Posterior cingulate gyrus (tissue), 11 donors: ENCODE results near the gene DNMBP.
"Not testable (repeated sequence)": the region's sequence is repeated elsewhere in the genome, so short reads cannot be mapped to it uniquely, and the experiment has no call there.

Source experiments
- DNase-seq, 10 donors: peaks; one replicate each; pipeline versions ENCODE4 v3.0.0 to v3.0.0-alpha.2; 2020 to 2021; ENCODE audit warnings: mixed read lengths in 3 of 10
- intact Hi-C: fragments of 100-400 bp; cut with DNase I; formaldehyde crosslinking; loops from one replicate; pipeline ENCODE4 v1.15.1; 2023

The DNMBP gene

GRCh38 chr10:99921948-99922347 is 87.8 kb downstream of the DNMBP start:
- DNase-seq, result no peak
- intact Hi-C loops, result no loop called here

- intact Hi-C loops, result no loop called here
Measured at GRCh38 chr10:99920901-99921300, 88.8 kb downstream of the DNMBP start.

GRCh38 chr10:99920486-99920885 is 89.3 kb downstream of the DNMBP start:
- intact Hi-C loops, result no loop called here
- no peak for DNase-seq

More at GRCh38 chr10:99920901-99921300, 88.8 kb downstream of the DNMBP start:
- DNase-seq, result no peak

DNA sequence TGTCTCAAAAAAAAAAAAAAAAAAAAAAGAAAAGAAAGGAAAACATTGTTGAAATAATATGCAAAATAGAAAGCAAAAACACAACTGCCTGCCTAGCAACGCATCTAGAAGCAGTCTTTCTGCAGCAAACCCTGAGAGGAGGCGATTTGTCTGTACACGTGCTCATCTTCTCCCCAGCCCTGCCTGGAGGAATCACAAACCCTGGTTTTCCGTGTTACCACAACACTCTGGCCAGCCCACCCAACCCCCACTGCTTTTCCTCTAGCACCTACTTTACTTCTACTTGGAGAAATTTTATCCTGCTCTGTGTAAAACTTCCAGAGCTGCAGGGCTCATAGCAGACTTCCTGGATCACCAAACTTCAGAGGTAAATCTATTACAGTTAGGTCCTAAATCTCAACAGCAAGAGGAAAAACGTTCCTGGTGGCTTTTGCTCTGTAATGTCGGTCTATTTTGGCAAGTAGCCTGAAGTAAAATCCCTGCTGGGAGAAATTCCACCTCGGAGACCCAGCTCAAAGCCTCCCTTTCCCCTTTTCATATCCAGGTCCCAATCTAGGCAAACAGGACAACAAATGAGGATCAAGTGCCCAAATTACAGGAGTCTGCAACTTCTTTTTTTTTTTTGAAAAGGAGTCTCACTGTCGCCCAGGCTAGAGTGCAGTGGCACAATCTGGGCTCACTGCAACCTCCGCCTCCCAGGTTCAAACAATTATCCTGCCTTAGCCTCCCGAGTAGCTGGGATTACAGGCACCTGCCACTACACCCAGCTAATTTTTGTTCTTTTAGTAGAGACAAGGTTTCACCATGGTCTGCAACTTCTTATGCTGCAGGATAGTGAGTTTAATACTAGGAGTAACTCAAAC is 91.6 kb downstream of the DNMBP start:
- DNase-seq, result peak in 1 of 10 donors; percentile 10
- intact Hi-C loops, result no loop called here

DNA sequence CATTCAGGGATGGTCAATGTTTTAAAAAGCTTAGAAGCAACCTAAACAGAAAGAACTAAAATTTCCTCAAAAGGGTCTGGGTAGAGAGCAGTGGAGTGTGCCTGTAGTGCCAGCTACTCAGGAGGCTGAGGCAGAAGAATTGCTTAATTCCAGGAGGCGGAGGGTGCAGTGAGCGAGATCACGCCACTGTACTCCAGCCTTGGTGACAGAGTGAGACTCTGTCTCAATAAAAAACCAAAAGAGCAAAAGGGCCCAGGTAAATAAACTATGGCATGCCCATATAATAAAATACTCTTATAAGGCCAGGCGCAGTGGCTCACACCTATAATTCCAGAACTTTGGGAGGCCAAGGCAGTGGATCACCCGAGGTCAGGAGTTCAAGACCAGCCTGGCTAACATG is 93.0 kb downstream of the DNMBP start:
- intact Hi-C loops, result no loop called here
- no peak for DNase-seq

DNA sequence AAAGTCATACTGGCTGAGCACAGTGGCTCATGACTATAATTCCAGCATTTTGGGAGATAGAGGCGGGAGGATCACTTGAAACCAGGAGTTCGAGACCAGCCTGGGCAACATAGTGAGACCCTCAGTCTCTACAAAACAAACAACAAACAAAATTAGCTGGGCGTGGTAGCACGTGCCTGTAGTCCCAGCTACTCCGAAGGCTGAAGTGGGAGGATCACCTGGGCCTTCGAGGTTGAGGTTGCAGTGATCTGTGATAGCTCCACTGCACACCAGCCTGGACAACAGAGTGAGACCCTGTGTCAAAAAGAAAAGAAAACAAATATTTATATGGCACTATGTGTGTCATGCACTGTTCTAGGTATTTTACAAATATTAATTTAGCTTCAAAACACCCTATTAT is 94.3 kb downstream of the DNMBP start:
- intact Hi-C loops, result no loop called here
- no peak for DNase-seq

DNA sequence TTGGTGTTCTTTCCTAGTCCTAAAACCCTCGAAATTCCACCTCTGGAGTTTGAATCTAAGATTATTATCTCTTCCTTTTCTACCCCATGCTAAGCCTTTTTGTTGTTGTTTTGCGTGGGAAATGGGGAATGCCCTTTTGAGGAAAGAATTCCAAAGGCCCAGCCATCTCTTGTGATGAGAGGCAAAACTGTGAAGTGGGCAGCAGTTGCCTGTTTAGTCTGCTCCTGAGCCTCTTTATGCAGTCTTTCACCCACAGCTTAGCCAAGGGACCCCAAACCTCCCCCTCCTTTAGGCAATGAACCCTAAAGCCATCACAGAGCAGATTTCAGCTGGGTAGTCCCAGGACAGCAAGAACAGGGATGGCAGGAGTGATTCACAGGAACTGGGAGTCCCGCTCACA is 95.5 kb downstream of the DNMBP start:
- intact Hi-C loops, result no loop called here
- DNase-seq, result no peak

DNA sequence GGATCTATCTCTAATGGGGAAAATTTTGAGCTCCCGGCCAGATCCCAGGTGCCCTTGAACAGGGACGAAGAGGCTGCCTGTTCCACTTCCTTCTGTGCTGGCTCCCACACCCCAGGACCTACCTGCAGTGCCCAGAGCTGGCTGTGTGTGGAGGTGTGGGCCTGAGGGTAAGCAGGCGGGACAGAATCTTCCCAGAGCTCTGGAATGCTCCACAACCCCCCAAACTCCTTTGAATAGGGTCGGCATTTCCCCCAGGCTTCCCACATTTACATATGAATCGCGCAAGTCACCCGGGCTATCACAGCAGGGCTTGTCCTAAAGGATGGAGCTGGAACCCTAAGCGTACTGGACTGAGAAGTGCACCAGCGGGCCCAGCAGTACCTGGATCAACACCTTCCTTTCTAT is 95.9 kb downstream of the DNMBP start:
- intact Hi-C loops, result no loop called here
- no peak for DNase-seq

DNA sequence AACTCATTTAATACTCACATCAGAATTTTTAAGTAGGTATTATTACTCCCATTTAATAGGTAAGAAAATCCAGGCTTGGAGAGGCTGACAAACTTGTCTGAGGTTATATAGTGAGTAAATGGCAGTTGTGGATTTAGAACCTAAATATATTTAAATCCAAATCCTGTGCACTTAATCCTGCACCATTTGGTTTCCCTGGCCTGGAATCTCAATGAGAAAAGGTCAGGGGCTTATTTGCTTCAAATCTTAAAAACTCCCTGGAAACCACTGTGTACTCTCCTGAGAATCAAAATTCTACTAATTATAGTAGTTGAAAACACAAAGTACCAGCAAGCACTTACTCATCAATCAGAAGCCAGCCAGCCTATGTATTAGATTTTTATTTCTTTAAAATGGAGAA is 97.7 kb downstream of the DNMBP start:
- intact Hi-C loops, result no loop called here
- no peak for DNase-seq

DNA sequence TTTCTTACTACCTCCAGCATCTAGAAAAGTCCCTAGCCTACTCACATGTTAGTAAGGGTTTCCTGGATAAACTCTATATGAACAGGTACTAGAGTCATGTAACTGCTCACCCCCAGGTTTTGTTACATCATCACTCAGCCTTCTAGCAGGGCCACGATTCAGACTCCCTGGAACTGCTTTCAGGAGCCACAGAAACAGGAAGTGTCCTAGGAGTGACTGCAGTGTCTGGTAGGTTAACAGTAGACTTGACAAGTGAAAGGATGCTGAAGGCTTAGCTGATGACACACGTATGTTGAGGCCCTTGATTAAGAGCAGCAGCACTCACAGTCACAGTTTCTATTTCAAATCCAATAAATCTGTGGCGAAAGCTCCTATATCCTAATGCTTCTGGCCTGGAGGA is 101.2 kb downstream of the DNMBP start:
- no peak for DNase-seq
- intact Hi-C loops, result no loop called here

- DNase-seq, result peak in 2 of 10 donors; percentile 37 to 88
- intact Hi-C loops, result no loop called here
Measured at GRCh38 chr10:99906470-99906869, 103.3 kb downstream of the DNMBP start.

DNA sequence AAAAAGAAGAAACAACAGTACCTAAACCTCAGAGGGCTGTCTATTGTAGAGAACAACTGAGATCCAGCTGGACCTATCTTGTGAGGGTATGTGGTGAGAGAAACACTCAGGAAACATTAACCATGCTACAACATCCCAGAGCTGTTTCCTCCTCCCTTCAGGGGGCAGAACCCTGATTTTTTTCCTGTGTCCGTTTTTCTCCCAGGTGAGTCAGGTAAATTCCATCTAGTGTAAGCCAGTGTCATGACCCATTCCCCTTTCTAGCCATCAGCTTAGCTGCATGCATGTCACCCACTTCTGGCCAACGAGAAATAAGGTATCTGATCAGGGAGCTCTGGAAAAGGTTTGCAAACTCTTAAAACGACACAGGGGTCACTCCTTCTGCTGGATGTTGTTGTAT is 103.8 kb downstream of the DNMBP start:
- no peak for DNase-seq
- intact Hi-C loops, result no loop called here

DNA sequence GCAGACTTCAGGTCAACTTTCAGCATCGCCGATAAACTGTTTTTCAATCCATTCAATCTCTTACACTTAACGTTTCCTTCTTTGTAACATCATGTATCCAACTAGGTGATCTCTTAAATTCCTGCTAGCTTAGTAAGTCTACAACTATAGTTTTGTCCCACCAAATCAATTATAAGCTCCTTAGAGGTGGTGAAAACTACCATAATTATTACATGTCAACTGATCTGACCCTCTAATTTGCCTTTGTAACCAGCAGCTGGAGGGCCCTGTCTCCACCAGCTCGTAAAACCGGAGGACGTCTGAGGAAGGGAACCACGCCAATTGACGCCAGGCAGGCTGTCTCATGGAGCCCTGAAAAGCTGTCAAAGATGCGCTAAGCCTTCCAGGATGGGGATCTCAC is 113.9 kb downstream of the DNMBP start:
- intact Hi-C loops, result no loop called here
- DNase-seq, result no peak

DNA sequence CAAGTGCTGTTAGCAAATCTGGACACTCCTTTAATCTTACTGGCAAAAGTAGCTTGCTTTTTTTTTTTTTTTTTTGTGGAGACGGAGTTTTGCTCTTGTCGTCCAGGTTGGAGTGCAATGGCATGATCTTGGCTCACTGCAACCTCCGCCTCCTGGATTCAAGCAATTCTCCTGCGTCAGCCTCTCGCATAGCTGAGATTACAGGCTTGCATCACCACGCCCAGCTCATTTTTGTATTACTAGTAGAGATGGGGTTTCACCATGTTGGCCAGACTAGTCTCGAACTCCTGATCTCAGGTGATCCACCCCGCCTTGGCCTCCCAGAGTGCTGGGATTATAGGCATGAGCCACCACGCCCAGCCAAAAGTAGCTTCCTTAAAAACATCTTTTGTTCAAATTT is 114.7 kb downstream of the DNMBP start:
- intact Hi-C loops, DNase-seq: not testable (repeated sequence)

GRCh38 chr10:99894613-99895012 is 115.1 kb downstream of the DNMBP start:
- DNase-seq, result no peak
- intact Hi-C loops, result no loop called here

GRCh38 chr10:99888622-99889021 is 121.1 kb downstream of the DNMBP start:
- intact Hi-C loops, result no loop called here

DNA sequence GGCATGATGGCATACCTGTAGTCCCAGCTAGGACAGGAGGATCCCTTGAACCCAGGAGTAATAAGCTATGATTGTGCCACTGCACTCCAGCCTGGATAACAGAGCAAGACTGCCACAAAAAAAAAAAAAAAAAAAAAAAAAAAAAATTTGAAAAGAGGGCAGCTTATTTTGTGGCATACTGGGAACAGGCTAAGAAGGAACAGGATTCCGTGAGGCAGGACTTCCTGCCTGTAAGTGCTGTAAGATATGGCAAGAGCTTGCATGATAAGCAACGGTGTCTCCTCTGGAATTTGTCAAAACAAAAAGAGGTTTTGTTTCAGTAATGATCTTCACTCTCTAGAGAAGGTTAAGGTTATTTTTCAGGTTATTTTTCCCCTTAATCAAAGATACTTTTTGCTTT is 126.2 kb downstream of the DNMBP start:
- DNase-seq, result no peak
- intact Hi-C loops, result no loop called here

More at GRCh38 chr10:99888622-99889021, 121.1 kb downstream of the DNMBP start:
- no peak for DNase-seq

DNA sequence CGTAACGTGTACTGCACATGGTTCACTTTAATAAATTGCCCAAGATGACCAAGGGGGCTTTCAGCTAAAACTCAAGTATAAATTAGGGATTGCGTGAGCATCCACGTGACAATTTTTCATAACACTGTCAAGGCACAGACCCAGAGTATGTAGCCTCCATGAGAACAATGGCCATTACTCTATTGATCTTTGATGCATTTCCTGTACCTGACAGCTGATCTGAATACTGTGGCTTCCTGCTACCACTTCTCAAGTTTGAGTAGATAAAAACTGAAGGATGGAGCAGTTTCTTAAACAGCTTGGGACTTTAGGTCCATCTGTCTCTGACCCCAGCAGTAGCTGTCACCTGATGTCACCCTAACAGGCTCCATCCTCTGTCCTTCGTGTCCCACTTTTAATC is 128.4 kb downstream of the DNMBP start:
- no peak for DNase-seq
- intact Hi-C loops, result no loop called here

DNA sequence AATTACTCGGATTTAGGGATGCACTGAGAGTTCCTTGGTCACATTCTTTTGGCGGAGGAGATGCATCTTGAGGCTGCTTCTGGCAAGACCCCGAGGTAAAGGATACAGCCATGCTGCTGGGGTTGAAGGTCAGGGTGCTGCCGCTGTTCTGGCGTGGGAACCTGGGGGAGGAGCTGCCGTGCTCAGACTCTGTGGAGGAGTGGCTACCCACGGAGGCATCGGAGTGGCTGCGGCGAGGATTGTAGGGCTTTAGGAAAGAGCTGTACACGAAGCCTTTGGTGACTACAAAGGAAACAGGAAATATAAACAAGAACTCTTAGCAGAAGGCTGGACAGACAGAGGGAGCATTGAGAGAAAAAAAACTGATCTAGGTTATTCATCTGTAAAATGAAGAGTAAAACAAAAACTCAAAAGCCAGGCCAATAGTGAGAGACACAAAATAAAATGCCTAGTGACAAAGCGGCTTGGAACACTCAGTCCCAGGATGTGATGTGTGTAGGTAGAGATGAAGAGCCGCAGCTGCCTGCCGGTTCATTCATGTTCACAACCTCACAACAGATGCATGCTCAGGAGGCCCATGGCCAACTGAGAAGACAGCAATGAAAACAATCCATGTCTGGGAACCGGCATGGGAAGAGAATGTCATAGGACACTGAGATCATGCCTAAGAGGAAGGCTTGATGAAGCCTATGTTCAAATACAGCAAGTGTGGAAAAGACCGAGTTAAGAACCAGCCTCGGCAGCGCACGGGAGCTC is 129.5 kb downstream of the DNMBP start:
- DNase-seq, result peak in 2 of 10 donors; percentile 11
- intact Hi-C loops, result no loop called here

- intact Hi-C loops, result no loop called here
- no peak for DNase-seq
Measured at GRCh38 chr10:99875473-99875872, 134.3 kb downstream of the DNMBP start.

DNA sequence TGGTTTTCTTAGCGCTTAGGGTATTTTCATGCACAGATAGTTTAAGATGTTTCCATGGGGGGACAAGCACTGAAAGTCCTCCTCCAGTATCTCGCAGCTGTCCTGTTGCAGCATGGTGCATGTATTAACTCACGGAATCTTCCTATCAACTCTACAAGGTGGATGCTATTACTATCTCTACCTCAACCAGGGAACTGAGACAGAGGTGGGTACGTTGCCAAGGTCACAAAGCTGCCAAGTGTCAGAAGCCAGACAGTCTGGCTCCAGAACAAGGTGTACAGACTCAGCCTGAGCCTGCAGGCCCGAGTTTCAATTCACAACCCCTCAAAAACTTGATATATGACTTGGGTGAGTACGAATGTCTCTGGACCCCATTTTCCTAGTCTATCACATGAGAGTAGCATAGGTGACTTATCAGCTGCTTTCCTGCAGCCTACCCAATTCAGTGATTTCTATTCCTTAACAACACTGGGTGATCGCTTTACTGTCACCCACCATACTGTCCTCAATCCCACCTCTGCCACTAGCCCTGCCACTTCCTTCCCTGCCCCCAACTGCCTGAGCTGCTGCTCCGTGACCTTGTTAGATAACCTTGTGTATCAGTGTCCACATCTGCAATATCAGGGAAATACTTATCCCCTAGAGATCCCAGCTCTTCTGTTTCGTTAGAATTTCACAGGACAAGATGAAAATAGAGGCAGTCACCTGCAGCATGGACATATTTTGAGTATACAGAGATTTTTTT is 135.2 kb downstream of the DNMBP start:
- intact Hi-C loops, result no loop called here
- no peak for DNase-seq
